ENCODE results near the gene EED. TPM values are rescaled to one million over a fixed set of nuclear protein-coding genes. Genes with fewer than 3 reads are reported as not detected.

The EED gene
- total and polyA plus RNA-seq, 9 donors = 16.2 to 29.4 (median 17.2) TPM

- H3K36me3 ChIP-seq = no peaks in the 10 kb centered on the region
- intact Hi-C loops (cut with DNase I) = loop anchor here in 1 of 4 donors (10.0 kb wide), 1 partner anchor 354 kb away; the partner anchor contains the start of gene CCDC83
- no peaks in the 10 kb centered on the region for H3K27me3 ChIP-seq
Measured at GRCh38 chr11:86208572-86208971, 36.0 kb upstream of the EED start.

GRCh38 chr11:86209806-86210657 lies 34.5 kb upstream of the EED start:
- Histone ChIP-seq H3K27ac (no peak overlapping the region), H3K4me1 (ENCODE audit: insufficient read depth) (no peaks in the 10 kb centered on the region), H3K4me3 (no peak overlapping the region), H3K36me3 (no peaks in the 10 kb centered on the region), H3K9me3 (no peaks in the 10 kb centered on the region), H3K27me3 (no peaks in the 10 kb centered on the region)
- WGBS, 3 donors = 93 to 96% (median 93%) methylated on average over 9 of the region's 9 CpGs
- DNase-seq = no peak
- intact Hi-C loops (cut with DNase I) = loop anchor here in 3 of 4 donors (5.0 to 10.0 kb wide), 3 partner anchors 268 to 355 kb away; partner anchors contain the start of gene CCDC83 (in 2 of the 3)
- TF ChIP-seq CTCF (IDR thresholded peaks at IDR 0.05) (no peak), POLR2A (IDR thresholded peaks at IDR 0.05) (no peak), EP300 (IDR thresholded peaks at IDR 0.05) (no peak)

More at GRCh38 chr11:86208572-86208971, 36.0 kb upstream of the EED start:
- Histone ChIP-seq H3K4me1 (ENCODE audit: insufficient read depth) (no peaks in the 10 kb centered on the region), H3K9me3 (no peaks in the 10 kb centered on the region), H3K27ac (no peak overlapping the region), H3K4me3 (no peak overlapping the region)
- no peak for TF ChIP-seq POLR2A (IDR thresholded peaks at IDR 0.05)
- TF ChIP-seq CTCF (IDR thresholded peaks at IDR 0.05) = no peak
- no peak for TF ChIP-seq EP300 (IDR thresholded peaks at IDR 0.05)
- no peak for DNase-seq

GRCh38 chr11:86210898-86211297 lies 33.7 kb upstream of the EED start:
- intact Hi-C loops (cut with DNase I) = loop anchor here in 2 of 4 donors (5.0 to 10.0 kb wide), 3 partner anchors 269 to 356 kb away; partner anchors contain the start of gene CCDC83 (in 1 of the 2)

GRCh38 chr11:86211619-86212018 lies 32.9 kb upstream of the EED start:
- Histone ChIP-seq H3K4me1 (ENCODE audit: insufficient read depth) (no peaks in the 10 kb centered on the region), H3K9me3 (no peaks in the 10 kb centered on the region), H3K36me3 (no peaks in the 10 kb centered on the region), H3K4me3 (no peak overlapping the region), H3K27ac (no peak overlapping the region), H3K27me3 (no peaks in the 10 kb centered on the region)
- no peak for DNase-seq
- no peak for TF ChIP-seq POLR2A (IDR thresholded peaks at IDR 0.05)
- TF ChIP-seq EP300 (IDR thresholded peaks at IDR 0.05) = no peak
- no peak for TF ChIP-seq CTCF (IDR thresholded peaks at IDR 0.05)
- intact Hi-C loops (cut with DNase I) = loop anchor here in 2 of 4 donors (5.0 to 10.0 kb wide), 3 partner anchors 269 to 357 kb away; partner anchors contain the start of gene CCDC83 (in 1 of the 2)
- whole genome bisulfite sequencing, 3 donors = 86 to 90% (median 88%) methylated on average over 4 of the region's 4 CpGs

More at GRCh38 chr11:86210898-86211297, 33.7 kb upstream of the EED start:
- TF ChIP-seq CTCF (IDR thresholded peaks at IDR 0.05) = no peak
- TF ChIP-seq POLR2A (IDR thresholded peaks at IDR 0.05) = no peak
- TF ChIP-seq EP300 (IDR thresholded peaks at IDR 0.05) = no peak
- Histone ChIP-seq H3K27me3 (no peaks in the 10 kb centered on the region), H3K4me1 (ENCODE audit: insufficient read depth) (no peaks in the 10 kb centered on the region), H3K9me3 (no peaks in the 10 kb centered on the region), H3K27ac (no peak overlapping the region), H3K4me3 (no peak overlapping the region), H3K36me3 (no peaks in the 10 kb centered on the region)
- DNase-seq = no peak
- WGBS, 3 donors = 82 to 86% (median 84%) methylated on average over 4 of the region's 4 CpGs
